Keratinocyte (primary cell): ENCODE measurements around the gene SEC22A.

Experiments used
- EZH2 ChIP-seq: IDR thresholded peaks from one replicate; pipeline ENCODE4 v1.6.1; 2012; ENCODE audit warnings: inconsistent platforms, mild to moderate bottlenecking, low read length, moderate library complexity
- TF ChIP-seq, protein P1 (sequence below), 3 experiments: IDR thresholded peaks in 1 of 3; conservative IDR thresholded peaks in 1 of 3; optimal IDR thresholded peaks in 1 of 3; 2 replicates in 2 of 3; 3 replicates in 1 of 3; pipeline versions ENCODE3 to v1.5.1; 2011; ENCODE audit warnings: low read length in 3 of 3, mild to moderate bottlenecking in 3 of 3, moderate library complexity in 2 of 3, control low read depth in 1 of 3, inconsistent platforms in 1 of 3; ENCODE audit not compliant: insufficient read depth in 2 of 3; ENCODE audit errors: extremely low read depth in 1 of 3

DNA sequence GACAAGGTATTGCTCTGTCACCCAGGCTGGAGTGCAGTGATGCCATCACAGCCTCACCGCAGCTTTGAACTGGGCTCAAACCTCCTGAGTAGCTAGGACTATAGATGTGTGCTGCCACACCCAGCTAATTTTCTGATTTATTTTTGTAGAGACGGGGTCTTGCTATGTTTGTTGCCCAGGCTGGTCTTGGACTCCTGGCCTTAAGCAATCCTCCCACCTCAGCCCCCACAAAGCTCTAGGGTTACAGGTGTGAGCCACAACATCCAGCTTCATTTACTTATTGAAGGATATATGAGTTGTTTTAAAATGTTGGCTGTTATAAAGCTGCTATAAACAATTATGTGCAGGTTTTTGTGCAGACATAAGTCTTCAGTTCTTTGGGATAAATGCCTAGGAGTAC lies 62.2 kb downstream of the SEC22A start:
- TF ChIP-seq EZH2: no peak
- TF ChIP-seq, protein P1, sequence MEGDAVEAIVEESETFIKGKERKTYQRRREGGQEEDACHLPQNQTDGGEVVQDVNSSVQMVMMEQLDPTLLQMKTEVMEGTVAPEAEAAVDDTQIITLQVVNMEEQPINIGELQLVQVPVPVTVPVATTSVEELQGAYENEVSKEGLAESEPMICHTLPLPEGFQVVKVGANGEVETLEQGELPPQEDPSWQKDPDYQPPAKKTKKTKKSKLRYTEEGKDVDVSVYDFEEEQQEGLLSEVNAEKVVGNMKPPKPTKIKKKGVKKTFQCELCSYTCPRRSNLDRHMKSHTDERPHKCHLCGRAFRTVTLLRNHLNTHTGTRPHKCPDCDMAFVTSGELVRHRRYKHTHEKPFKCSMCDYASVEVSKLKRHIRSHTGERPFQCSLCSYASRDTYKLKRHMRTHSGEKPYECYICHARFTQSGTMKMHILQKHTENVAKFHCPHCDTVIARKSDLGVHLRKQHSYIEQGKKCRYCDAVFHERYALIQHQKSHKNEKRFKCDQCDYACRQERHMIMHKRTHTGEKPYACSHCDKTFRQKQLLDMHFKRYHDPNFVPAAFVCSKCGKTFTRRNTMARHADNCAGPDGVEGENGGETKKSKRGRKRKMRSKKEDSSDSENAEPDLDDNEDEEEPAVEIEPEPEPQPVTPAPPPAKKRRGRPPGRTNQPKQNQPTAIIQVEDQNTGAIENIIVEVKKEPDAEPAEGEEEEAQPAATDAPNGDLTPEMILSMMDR (optimal IDR thresholded peaks at IDR 0.05 in 1 of 3, IDR thresholded peaks at IDR 0.05 in 1 of 3, conservative IDR thresholded peaks at IDR 0.05 in 1 of 3; ENCODE audit: extremely low read depth in 1 of 3, insufficient read depth in 2 of 3, low read length in 3 of 3): no peak
